DMS153 treated with DMSO at 0.1 percent for 48 hours (cell line): ENCODE data around the gene DTX4.

Experiments used
- DNase-seq: peaks from one replicate; lab custom pipeline; 2025; ENCODE audit not compliant: unreplicated experiment; lab: John Stamatoyannopoulos, UW

Gene DTX4

DNA sequence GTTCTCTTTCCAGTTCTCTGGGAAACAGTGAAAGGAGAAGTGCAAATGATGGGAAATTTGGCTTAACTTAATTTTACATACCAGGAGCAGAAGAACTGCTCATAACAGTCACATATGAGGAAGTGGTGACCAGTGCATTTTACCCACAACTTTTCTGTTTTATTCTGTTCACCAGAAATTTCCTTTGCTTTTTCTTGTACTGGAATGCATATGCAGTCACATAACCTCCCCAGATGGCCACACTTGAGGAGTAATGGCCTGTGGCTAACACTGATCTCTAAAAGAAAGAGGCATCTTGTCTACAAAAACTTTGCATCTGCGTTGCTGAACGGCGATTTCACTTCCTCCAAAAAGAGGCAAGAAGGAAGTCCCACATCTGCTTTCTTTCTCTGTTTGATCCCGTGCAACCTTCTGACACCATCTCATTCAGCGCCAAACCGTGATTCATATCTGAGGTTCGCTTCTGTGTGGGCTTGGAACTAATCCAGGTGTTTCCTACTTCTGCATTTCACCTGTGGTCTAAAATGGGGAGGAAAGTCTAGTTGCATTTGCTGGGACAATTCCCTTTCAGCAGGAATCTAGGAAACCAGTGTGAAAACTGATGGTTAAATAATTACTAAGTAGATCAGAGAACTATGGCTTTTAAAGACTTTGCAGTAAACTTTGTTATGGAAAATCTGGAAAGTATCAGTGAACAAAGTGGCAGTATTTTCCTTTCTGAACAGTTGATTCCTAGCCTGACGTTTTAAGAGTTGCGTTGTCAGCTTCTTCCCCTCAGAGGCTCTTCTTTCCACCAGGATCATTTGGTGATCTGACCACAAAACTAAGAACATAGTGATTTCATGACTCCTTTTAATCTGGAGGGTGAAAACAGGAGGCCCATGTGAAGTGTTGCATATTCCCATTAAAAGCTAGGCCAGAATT, 45.0 kb downstream of the DTX4 start:
- DNase-seq = no peak

DNA sequence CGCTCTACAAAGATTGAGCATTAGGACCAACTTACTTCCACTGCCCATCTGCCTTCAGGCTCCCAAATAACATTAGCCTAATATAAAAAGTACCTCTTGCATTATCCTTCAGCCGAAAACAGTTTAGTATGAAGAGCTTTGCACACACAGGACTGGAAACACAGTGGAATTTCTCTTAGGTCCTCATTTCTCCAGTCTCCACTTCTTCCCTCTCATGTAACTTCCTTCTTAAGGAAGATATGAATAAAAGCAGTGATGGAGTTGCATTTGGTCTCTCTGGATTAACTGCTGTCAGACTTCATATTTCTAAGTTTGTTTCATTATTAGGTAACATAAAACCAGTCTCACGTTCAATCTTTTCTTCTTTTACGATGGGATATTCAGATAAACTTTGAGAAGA, 46.4 kb downstream of the DTX4 start:
- no peak for DNase-seq

DNA sequence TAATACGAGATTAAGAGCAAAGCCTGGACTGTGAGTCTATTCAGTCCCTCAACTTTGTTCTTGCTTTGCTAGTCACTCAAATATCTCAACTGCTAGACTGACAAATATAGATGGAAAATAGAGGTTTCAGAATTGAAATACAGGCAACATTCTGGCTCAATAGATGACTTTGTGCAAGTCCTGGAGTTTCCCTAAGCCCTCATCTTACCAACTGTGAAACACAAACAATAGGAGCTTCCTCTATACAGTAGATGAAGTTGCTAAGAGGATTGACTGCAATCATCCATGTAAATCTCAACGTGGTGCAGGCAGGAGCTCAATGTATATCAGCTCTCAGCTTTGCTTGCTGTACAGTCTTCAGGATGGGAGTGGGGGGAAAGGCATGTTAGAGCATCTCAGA, 47.0 kb downstream of the DTX4 start:
- DNase-seq = no peak

DNA sequence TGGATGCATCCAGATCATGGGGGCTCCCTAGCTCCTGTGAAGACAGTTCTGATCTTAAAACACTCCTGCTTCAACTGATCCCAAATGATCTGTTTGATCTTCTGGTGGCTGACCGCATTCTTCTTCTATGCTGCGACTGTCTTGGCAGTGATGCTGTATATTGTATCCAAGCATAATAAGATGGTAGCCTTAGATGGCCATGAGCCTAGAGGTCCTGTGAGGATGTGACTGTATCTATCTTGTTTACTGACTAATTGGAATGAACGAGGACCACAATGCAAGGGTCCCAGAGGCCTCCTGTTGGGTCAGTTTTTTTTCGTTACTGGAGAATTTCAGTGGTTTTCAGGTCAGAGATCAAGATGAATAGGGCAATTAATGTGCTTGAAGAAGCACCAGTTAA, 47.9 kb downstream of the DTX4 start:
- DNase-seq = no peak

DNA sequence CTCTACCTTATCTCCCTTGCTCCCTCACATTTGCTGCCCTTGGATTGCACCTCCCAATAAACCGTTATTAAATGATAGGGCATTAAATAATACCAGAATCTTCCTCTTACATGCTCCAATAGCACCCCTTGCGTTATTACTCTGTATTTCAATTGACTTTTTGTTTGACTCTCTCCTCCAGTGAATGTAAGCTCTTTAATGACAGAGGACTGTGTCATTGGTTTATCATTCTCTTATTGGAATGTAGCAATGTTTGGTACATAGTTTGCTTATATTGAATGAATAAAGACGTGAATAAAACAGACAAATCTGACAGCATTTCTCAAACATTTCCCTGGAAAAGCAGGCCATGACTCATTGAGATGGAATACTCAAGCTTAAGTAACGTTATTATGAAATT, 49.5 kb downstream of the DTX4 start:
- no peak for DNase-seq

DNA sequence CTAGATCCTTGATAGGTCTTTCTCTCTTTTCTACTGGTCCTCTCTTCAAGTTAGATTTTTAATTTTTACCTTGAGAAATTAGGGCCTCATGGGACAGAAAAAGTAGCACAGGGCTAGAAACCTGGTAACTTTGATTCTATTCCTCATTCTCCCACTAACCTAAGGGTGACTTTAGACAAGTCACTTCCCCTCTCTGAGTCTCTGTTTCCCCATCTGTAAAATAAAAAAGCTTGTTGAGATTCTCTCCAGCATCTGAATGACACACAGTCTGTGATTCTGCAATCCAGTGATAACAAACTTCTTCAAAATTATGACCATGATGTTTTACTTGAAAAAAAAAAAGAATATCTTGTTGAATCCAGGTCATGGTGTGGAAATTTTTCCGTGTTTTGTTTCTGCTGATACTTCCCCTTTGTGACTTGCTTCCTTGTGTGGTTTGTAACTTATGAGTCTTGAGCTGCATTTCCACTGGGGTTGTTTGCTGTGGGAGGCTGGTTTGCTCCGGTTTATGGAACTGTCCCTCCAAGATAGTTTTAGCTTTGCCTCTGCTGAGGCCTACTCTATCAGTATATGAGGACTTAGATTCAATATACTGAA, 50.6 kb downstream of the DTX4 start:
- no peak for DNase-seq

DNA sequence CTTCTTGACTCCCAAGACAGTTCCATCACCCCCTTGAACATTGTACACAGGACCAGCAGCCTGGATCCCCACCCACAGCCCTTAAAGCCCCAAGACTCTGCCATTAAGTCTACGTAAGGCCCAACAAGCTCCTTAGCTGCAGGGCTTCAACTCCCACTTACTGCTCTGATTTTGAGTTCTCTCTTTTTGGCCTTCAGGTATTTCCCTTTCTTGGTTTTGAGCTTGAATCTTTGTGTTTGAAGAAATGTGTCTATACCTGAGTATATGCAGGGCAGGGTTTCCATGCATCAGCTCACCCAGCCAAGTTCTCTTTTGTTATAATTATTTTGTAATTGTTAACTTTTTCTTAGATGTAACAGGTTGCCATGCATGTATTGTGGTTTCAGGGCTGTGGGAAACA, 51.2 kb downstream of the DTX4 start:
- no peak for DNase-seq

DNA sequence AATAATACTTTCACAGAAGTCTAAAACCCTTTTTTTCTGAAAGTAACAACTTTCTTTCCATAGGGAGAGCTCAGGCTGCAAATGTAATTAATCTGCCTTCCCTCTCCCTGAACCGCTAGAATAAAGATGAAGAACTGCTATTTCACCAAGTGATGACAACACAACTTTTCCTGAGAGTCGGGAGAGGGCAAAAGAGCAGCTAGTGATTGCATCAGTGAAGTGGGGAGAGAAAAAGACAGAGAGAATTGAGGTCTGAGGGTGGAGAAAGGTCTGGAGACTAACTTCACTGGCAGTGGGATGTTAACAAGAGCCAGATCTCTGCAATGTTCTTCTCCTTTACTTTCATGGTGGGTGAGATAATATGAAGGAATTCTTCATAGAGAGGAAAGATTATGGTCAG, 51.7 kb downstream of the DTX4 start:
- no peak for DNase-seq

DNA sequence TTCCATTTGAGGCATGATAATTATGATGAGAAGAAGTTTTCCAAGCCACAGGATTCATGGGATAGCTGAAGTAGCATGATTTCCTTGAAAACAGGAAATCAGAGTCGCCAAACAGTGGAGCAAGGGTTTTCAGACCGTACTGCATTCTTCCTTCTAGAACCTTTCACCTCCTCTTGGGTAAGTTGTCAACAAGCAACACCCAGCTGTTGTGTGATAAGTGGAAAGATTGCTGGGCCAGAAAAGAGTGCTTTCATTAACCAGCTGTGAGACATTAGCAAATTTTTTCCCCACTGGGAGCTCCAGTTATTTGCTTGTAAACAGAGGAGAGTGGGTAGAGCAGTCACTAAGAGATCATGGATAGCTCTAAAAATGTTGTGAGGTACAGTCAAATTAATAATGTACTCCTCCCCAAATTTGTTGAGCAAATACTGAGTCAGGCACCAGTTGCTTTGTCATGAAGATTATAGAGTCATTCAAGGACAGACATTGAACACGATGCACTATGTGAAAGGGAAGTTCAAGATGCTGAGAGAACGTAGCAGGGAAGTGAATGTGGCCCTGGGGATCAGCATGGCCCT, 52.5 kb downstream of the DTX4 start:
- no peak for DNase-seq

DNA sequence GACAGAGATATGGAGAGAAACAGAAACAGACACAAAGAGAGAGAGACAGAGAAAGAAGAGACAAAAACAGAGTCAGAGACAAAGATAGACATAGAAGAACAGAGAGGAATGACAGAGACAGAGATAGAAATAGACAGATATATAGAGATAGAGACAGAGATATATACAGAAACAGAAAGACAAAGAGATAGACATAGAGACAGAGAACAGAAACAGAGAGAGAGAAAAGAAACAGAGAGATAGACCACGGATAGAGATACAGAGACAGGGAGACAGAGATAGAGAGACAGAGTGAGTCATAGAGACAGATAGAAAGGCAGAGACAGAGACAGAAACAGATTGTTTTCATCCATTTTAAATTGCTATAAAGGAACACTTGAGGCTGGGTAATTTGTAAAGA, 53.1 kb downstream of the DTX4 start:
- no peak for DNase-seq

DNA sequence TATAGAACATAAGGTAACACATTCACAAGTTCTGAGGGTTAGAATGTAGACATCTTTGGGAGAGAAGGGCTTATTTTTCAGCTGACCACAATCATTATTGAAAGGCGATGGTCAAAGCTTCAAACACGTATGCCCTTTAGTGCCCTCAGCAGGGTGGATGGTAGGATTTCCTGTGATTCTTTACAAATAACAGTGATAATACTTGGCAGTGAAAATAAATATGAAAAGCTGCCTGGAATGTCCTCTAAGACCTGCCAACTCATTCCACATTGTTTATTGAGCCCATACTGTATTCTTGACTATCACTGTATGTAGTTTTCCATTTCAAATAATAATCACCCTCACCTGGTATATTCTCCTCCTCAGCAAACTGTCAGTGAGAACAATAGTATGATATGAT, 54.5 kb downstream of the DTX4 start:
- DNase-seq = no peak

DNA sequence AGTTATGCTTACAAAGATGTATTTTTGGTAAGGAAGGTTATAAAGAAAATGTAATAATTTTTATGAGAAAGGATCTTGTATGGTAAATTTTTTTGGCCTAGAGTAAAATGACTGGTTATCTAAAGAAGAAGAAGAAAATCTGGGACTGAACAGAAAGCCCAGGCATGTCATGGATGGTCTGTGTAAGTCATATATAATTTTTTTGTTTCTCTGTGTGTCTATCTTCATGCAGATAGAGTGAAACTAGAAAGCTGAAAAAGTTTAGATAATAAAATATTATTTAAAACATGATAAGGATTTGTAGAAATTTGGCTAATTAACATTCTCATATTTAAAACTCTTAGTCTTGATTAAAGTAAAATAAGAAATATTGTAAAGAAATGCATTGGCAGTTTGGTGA, 68.4 kb downstream of the DTX4 start:
- no peak for DNase-seq

DNA sequence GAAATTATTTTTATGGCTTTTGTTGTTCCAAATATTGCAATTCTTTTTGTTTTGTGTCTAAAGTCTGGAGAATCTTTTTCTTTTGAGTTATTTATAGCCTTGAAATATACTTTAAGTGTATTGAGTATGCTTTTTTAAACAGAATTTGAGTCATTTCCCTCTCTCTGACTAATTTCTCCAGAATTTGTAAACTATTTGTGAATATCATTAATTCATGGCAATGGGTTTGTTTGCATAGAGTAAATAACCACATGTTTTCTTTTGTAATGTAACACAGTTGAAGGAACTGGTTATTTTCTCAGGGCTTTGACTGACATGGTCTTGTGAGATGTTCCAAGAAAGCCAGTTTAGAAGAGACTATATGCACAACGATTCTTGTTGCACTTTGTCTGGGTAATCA, 71.7 kb downstream of the DTX4 start:
- DNase-seq = no peak

DNA sequence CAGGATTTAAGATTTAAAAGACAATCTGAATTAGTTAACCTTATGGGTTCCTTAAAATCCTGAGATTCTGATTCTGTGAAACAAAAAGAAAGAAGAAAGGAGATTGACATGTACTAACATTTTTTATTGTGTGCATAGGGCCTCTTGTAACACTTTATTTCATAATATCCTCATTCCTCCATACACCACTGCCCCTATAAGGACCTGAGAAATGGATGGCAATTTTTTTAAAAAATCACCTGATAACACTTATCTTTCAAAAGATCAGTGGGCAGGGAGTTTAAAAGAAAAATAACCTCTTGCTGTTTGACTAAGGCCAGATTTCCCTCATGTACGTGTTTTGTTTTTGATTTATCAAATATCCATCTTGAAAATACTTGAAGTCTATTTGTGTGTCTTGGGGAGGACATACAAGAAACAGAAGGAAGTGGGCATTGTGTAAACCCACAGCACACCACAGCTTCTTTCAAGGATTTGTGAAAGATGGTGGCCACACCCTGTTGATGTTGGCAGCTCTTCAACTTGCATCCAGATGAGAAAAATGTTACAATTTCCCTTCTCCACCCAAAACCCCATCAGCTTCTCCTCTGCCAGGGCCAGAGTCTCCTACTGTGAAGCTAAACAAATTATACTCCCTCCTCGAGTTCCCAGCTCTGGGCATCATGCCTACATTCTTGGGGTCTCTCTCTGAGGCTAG, 75.7 kb downstream of the DTX4 start:
- no peak for DNase-seq

DNA sequence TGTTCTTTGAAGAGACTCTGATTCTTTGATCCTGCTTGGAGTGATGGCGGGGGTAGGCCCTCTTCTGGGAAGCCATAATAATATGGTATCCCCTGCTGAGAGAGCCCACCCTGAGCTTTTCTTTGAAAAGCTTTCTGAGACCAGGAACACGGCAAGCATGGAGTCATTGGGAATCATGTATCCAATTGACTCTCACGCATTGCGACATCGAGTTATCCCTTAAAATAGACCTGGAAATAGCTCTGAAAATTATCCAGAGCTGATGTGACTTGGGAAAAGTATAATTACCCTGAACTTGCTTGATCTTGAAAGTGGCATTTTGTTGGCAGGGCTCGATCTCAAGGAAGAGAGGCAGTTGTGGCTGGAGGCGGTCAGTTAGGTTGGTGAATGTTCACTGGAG, 77.6 kb downstream of the DTX4 start:
- no peak for DNase-seq

DNA sequence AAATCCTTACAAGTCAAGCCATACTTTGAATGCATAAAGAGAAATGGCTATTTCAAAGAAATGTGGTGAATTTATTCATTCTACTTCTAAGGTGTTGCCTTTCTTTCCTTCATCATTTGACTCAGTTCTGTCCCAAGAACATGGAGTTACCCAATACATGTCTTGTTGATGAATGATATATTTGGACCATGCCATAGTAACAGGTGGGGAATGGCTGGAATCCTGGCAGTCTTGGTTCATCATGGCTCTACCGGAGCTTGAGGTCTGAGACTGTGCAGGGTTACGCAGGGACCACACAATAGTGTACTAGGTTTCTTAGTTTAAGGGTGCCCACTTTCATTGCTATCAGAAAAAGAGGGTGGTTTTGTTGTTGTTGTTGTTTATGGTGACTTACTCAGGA, 81.1 kb downstream of the DTX4 start:
- no peak for DNase-seq

DNA sequence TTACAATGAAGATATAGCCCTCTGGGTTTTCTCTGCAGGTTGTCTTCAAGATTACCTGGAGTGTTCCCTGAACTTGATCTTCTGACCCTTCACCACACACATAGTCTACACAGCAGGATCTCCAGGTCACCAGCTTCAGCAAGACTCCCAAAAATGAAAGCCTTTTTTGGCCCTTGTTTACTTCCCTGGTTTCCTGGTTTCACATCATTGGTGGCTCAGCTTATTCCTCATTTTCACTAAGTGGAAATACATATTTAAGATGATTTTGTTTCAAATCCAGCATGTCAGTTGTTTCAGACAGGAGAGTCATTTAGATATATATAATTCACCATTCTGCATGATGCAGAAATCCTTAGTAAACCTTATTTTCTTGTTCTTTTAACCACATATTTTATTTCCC, 82.4 kb downstream of the DTX4 start:
- DNase-seq = no peak

DNA sequence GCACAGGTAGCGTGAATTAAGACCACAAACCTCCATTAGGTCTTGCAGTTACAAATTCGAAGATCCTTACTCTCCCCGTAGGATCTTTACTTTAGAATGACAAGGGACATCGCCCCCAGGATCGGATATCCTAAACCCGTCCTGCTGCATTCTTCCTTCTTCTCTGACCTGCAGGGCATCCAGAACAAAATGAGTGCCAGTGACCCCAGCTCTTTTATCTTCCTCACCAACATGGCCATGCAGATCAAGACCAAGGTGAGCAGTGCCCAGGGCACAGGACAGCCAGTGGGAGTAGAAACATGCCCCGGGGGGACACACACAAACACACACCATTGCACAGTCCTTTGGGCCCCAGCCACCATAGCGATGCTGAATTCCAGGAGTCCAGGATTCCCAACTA, 83.3 kb downstream of the DTX4 start:
- no peak for DNase-seq
